ENCODE data around the gene CDK10.

GRCh38 chr16:89710709-89711564 is 24.4 kb downstream of the CDK10 start:
- TF ChIP-seq NR2C2 (IDR thresholded peaks at IDR 0.05; ENCODE audit: borderline replicate concordance, control insufficient read depth, insufficient read length, low read depth), result no peak
- no peak for TF ChIP-seq ATF2 (IDR thresholded peaks at IDR 0.05; ENCODE audit: low read length)
- TF ChIP-seq ASH2L (IDR thresholded peaks at IDR 0.05; ENCODE audit: borderline replicate concordance, low read depth), result no peak
- no peak for TF ChIP-seq CTCF (IDR thresholded peaks at IDR 0.05 in 2 of 3, conservative IDR thresholded peaks at IDR 0.05 in 1 of 3; ENCODE audit: control insufficient read depth in 2 of 3, extremely low read depth in 1 of 3, insufficient read depth in 1 of 3, low read depth in 3 of 3, low read length in 3 of 3)
- TF ChIP-seq NR2C1 (IDR thresholded peaks at IDR 0.05), result no peak
- TF ChIP-seq BRCA1 (IDR thresholded peaks at IDR 0.05; ENCODE audit: low read depth, low read length), result no peak
- TF ChIP-seq CHD2 (IDR thresholded peaks at IDR 0.05; ENCODE audit: borderline replicate concordance, low read depth, low read length), result no peak
- no peak for TF ChIP-seq NKRF (conservative IDR thresholded peaks at IDR 0.05)
- TF ChIP-seq CHD1 (IDR thresholded peaks at IDR 0.05; ENCODE audit: low read depth, low read length), result no peak
- TF ChIP-seq POLR2AphosphoS5 (IDR thresholded peaks at IDR 0.05; ENCODE audit: low read length), result no peak
- no peak for TF ChIP-seq SMC3 (IDR thresholded peaks at IDR 0.05; ENCODE audit: borderline replicate concordance, low read length)
- TF ChIP-seq BHLHE40 (IDR thresholded peaks at IDR 0.05; ENCODE audit: borderline replicate concordance in 1 of 2, low read depth in 2 of 2, low read length in 1 of 2), result no peak
